ENCODE measurements around the gene GOLPH3. TPM values are rescaled to one million over a fixed set of nuclear protein-coding genes. Genes with fewer than 3 reads are reported as not detected.

The GOLPH3 gene
- total RNA-seq, 1 donor from 2014 or later: 72.9 TPM

GRCh38 chr5:32168460-32169033, 5.6 kb downstream of the GOLPH3 start:
- Mint-ChIP-seq H3K27me3 (no peaks in the 10 kb centered on the region), H3K4me1 (ENCODE audit: unreplicated experiment) (peaks cover 16% of the 10 kb centered on the region), H3K4me3 (peak overlapping the region; percentile 22), H3K36me3 (peaks cover 53% of the 10 kb centered on the region), H3K27ac (peak overlapping the region; percentile 26), H3K9me3 (no peaks in the 10 kb centered on the region)
- DNase-seq (ENCODE audit: extremely low spot score, unreplicated experiment): no peak
- no peak for TF ChIP-seq CTCF (conservative IDR thresholded peaks at IDR 0.05)

DNA sequence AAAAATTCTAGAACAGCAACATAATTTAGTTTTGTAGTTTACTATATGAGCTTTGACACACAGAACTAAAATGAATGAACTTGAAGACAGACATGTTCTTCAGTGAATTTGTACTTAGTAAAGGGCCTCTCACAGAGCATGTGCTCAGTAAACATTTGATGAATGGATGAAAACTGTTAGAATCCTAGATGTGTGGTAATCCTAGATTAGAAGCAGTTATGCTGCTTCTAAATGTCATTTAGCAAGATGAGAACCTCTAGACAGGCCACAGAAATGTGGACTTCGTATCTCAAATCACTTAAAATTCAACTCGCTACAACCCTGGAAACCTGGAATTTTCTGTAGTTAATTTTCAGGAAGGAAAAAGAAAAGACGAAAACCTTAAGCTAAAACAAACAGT, 8.5 kb downstream of the GOLPH3 start:
- Mint-ChIP-seq H3K27ac (peak overlapping the region; percentile 36), H3K9me3 (no peaks in the 10 kb centered on the region), H3K4me1 (ENCODE audit: unreplicated experiment) (peaks cover 11% of the 10 kb centered on the region), H3K4me3 (no peak overlapping the region), H3K27me3 (no peaks in the 10 kb centered on the region), H3K36me3 (peaks cover 43% of the 10 kb centered on the region)
- DNase-seq (ENCODE audit: extremely low spot score, unreplicated experiment): no peak
- no peak for TF ChIP-seq CTCF (conservative IDR thresholded peaks at IDR 0.05)

GRCh38 chr5:32163785-32164184, 10.3 kb downstream of the GOLPH3 start:
- Mint-ChIP-seq H3K27ac (no peak overlapping the region), H3K9me3 (no peaks in the 10 kb centered on the region), H3K36me3 (peaks cover 32% of the 10 kb centered on the region), H3K4me1 (ENCODE audit: unreplicated experiment) (no peaks in the 10 kb centered on the region), H3K4me3 (no peak overlapping the region), H3K27me3 (no peaks in the 10 kb centered on the region)
- DNase-seq (ENCODE audit: extremely low spot score, unreplicated experiment): no peak
- no peak for TF ChIP-seq CTCF (conservative IDR thresholded peaks at IDR 0.05)

DNA sequence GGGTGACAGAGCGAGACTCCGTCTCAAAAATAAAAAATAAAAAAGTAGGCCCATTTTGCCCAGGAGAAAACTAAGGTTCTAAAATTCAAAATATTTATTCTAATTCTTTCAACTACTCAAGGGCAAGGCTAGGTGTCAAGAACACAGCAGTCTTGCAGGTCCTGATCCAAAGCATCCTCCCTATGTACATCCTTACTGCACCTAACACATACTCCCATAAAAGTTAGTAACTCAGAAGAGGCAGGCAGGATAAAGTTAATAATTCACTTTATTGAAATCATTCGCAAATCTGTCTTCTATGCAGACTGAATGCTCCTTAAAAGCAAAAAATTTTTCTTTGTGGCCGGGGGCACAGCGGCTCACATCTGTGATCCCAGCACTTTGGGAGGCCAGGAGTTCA, 11.1 kb downstream of the GOLPH3 start:
- no peaks in the 10 kb centered on the region for H3K9me3 Mint-ChIP-seq
- no peak overlapping the region for H3K27ac Mint-ChIP-seq
- H3K4me1 Mint-ChIP-seq (ENCODE audit: unreplicated experiment): no peaks in the 10 kb centered on the region
- no peak for TF ChIP-seq CTCF (conservative IDR thresholded peaks at IDR 0.05)
- H3K27me3 Mint-ChIP-seq: no peaks in the 10 kb centered on the region
- H3K36me3 Mint-ChIP-seq: peaks cover 25% of the 10 kb centered on the region
- H3K4me3 Mint-ChIP-seq: no peak overlapping the region
- no peak for DNase-seq (ENCODE audit: extremely low spot score, unreplicated experiment)

DNA sequence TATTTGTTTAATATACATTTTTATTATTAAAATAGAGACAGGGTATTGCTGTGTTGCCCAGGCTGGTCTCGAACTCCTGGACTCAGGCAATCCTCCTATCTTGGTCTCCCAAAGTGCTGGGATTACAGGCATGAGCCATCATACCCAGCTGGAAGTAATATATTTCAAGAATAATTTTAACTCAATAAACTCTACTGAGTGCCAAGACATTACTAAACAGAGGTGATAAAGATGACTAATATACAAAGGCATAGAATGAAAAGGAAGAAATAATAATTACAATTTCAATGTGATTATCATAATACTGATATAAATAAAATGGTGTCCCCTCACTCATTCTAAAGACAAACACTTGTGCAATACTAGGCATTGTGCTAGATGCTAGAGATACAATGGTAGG, 13.9 kb downstream of the GOLPH3 start:
- Mint-ChIP-seq H3K27me3 (no peaks in the 10 kb centered on the region), H3K4me3 (no peak overlapping the region)

More for the DNA sequence above, 13.9 kb downstream of the GOLPH3 start:
- no peaks in the 10 kb centered on the region for H3K4me1 Mint-ChIP-seq (ENCODE audit: unreplicated experiment)
- no peak for TF ChIP-seq CTCF (conservative IDR thresholded peaks at IDR 0.05)
- H3K27ac Mint-ChIP-seq: no peak overlapping the region
- no peaks in the 10 kb centered on the region for H3K9me3 Mint-ChIP-seq
- peaks cover 16% of the 10 kb centered on the region for H3K36me3 Mint-ChIP-seq
- no peak for DNase-seq (ENCODE audit: extremely low spot score, unreplicated experiment)

Data from type B pancreatic cell (in vitro differentiated cells).